GM21723 (cell line): Measurements from ENCODE around the gene BAG3.
"Not testable (repeated sequence)": the region's sequence is repeated elsewhere in the genome, so short reads cannot be mapped to it uniquely, and the experiment has no call there.

Experiments used
- ATAC-seq: cut with Tn5 transposase; IDR thresholded peaks from one replicate; pipeline ENCODE4 v1.9.1; 2021; ENCODE audit warnings: mild to moderate bottlenecking, moderate library complexity; ENCODE audit not compliant: unreplicated experiment

Gene BAG3

GRCh38 chr10:119650692-119651513, at the start of gene BAG3:
Gene BAG3 (plus strand): TSS chr10:119651380. CDS start chr10:119651676, 296 bp downstream.
- peak; percentile 74 for ATAC-seq

- ATAC-seq: no peak
These were observed 48.7 kb upstream of the BAG3 start for GRCh38 chr10:119602241-119603095.

GRCh38 chr10:119604468-119604867, 46.7 kb upstream of the BAG3 start:
- ATAC-seq: no peak

- no peak for ATAC-seq
These were observed 42.6 kb upstream of the BAG3 start for GRCh38 chr10:119608316-119609155.

- no peak for ATAC-seq
These were observed 41.7 kb upstream of the BAG3 start for GRCh38 chr10:119609516-119609915.

- no peak for ATAC-seq
These were observed 39.7 kb upstream of the BAG3 start for GRCh38 chr10:119611433-119611832.

- ATAC-seq: no peak
These were observed 37.4 kb upstream of the BAG3 start for GRCh38 chr10:119613741-119614140.

- ATAC-seq: no peak
These were observed 36.5 kb upstream of the BAG3 start for GRCh38 chr10:119614686-119615085.

GRCh38 chr10:119616882-119617570, 34.2 kb upstream of the BAG3 start:
- no peak for ATAC-seq

GRCh38 chr10:119619215-119619614, 32.0 kb upstream of the BAG3 start:
- ATAC-seq: no peak

GRCh38 chr10:119619811-119620210, 31.4 kb upstream of the BAG3 start:
- not testable (repeated sequence) for ATAC-seq

- no peak for ATAC-seq
These were observed 30.7 kb upstream of the BAG3 start for GRCh38 chr10:119620241-119621077.

GRCh38 chr10:119621078-119621384, 30.1 kb upstream of the BAG3 start:
- no peak for ATAC-seq

GRCh38 chr10:119625570-119626280, 25.5 kb upstream of the BAG3 start:
- no peak for ATAC-seq

- no peak for ATAC-seq
These were observed 20.9 kb upstream of the BAG3 start for GRCh38 chr10:119630300-119630699.

GRCh38 chr10:119633538-119634218, 17.5 kb upstream of the BAG3 start:
- no peak for ATAC-seq

- ATAC-seq: no peak
These were observed 17.0 kb upstream of the BAG3 start for GRCh38 chr10:119634219-119634544.

- no peak for ATAC-seq
These were observed 13.5 kb upstream of the BAG3 start for GRCh38 chr10:119637631-119638030.

GRCh38 chr10:119638982-119639381, 12.2 kb upstream of the BAG3 start:
- no peak for ATAC-seq
